ENCODE results near the gene ELF1.

GRCh38 chr13:41018602-41018948 lies 541 bp downstream of the ELF1 start:
- no peak for TF ChIP-seq CTCF (IDR thresholded peaks at IDR 0.05)
- no peak for TF ChIP-seq POLR2A (IDR thresholded peaks at IDR 0.05)

Measured in uterus (tissue), 2 donors.